ENCODE results near the gene NTRK1.
"Not testable (repeated sequence)": the region's sequence is repeated elsewhere in the genome, so short reads cannot be mapped to it uniquely, and the experiment has no call there.

The NTRK1 gene

GRCh38 chr1:156912861-156913808, 52.5 kb downstream of the NTRK1 start:
- DNase-seq (ENCODE audit: low read depth, low spot score), result no peak

- DNase-seq (ENCODE audit: low read depth, low spot score), result no peak
These were observed 53.2 kb downstream of the NTRK1 start for GRCh38 chr1:156913809-156914387.

- no peak for DNase-seq (ENCODE audit: low read depth, low spot score)
These were observed 53.8 kb downstream of the NTRK1 start for GRCh38 chr1:156914440-156914856.

- peak; percentile 30 for DNase-seq (ENCODE audit: low read depth, low spot score)
These were observed 59.8 kb downstream of the NTRK1 start, which contains the start of gene LRRC71 for GRCh38 chr1:156920233-156921052. Gene LRRC71 (plus strand): TSS chr1:156920632. CDS start chr1:156920804, 172 bp downstream.

GRCh38 chr1:156921053-156921529, 60.4 kb downstream of the NTRK1 start:
- DNase-seq (ENCODE audit: low read depth, low spot score), result no peak

- no peak for DNase-seq (ENCODE audit: low read depth, low spot score)
These were observed 62.5 kb downstream of the NTRK1 start for GRCh38 chr1:156922986-156923669.

GRCh38 chr1:156923670-156924477, 63.2 kb downstream of the NTRK1 start:
- DNase-seq (ENCODE audit: low read depth, low spot score), result no peak

GRCh38 chr1:156924478-156925153, 64.0 kb downstream of the NTRK1 start:
- DNase-seq (ENCODE audit: low read depth, low spot score), result no peak

- DNase-seq (ENCODE audit: low read depth, low spot score), result no peak
These were observed 64.7 kb downstream of the NTRK1 start for GRCh38 chr1:156925154-156926010.

- no peak for DNase-seq (ENCODE audit: low read depth, low spot score)
These were observed 65.5 kb downstream of the NTRK1 start for GRCh38 chr1:156926175-156926574.

- not testable (repeated sequence) for DNase-seq (ENCODE audit: low read depth, low spot score)
These were observed 66.0 kb downstream of the NTRK1 start for GRCh38 chr1:156926695-156927094.

- DNase-seq (ENCODE audit: low read depth, low spot score), result peak; percentile 32
These were observed 66.8 kb downstream of the NTRK1 start for GRCh38 chr1:156927215-156928042.

GRCh38 chr1:156928043-156928602, 67.5 kb downstream of the NTRK1 start:
- DNase-seq (ENCODE audit: low read depth, low spot score), result no peak

GRCh38 chr1:156929596-156930238, 69.1 kb downstream of the NTRK1 start:
- no peak for DNase-seq (ENCODE audit: low read depth, low spot score)

GRCh38 chr1:156930483-156930882, 69.8 kb downstream of the NTRK1 start:
- DNase-seq (ENCODE audit: low read depth, low spot score), result no peak

Data from activated naive CD8-positive, alpha-beta T cell treated with anti-CD3 and anti-CD28 coated beads, Interleukin-2, amount 50 U/mL, for 16 hours (primary cell).